ENCODE measurements around the gene EGR4. TPM values are rescaled to one million over a fixed set of nuclear protein-coding genes. Genes with fewer than 3 reads are reported as not detected.

EGR4 gene
- total RNA-seq, 1 experiment from 2014 or later = not detected

- no peak for DNase-seq
Measured at GRCh38 chr2:73285159-73285739, 8.1 kb downstream of the EGR4 start.

GRCh38 chr2:73284296-73285158 is 8.8 kb downstream of the EGR4 start, which contains the start of gene FBXO41:
FBXO41 (minus strand) TSS chr2:73284478; CDS start chr2:73269630, 14,848 bp downstream.
- Histone ChIP-seq H3K79me2 (ENCODE audit: low read length) (0 out of 2 replicates have a peak, but pooled peaks cover 10% of the 10 kb centered on the region), H3K4me3 (ENCODE audit: low read length) (peak within 1 kb of the TSS; percentile 83), H3K4me1 (ENCODE audit: insufficient read depth, low read length) (peaks cover 12% of the 10 kb centered on the region; the same call in 1 of the 2 replicates), H4K20me1 (ENCODE audit: low read length) (no peaks in the 10 kb centered on the region), H3K9me2 (replicated peaks; ENCODE audit: low read length) (no peaks in the 10 kb centered on the region), H3K27me3 (ENCODE audit: low read length) (0 out of 2 replicates have a peak, but pooled peaks cover 3% of the 10 kb centered on the region), H3K4me2 (ENCODE audit: low read length) (peak within 1 kb of the TSS; percentile 95), H3F3A (ENCODE audit: low read length, unreplicated experiment) (no peaks in the 10 kb centered on the region), H3K9ac (ENCODE audit: low read length) (peak within 1 kb of the TSS; percentile 65), H3K36me3 (ENCODE audit: low read depth, low read length) (no peaks in the 10 kb centered on the region), H3K9me3 (ENCODE audit: low read length) (no peaks in the 10 kb centered on the region), H3K27ac (ENCODE audit: low read length) (no peak within 1 kb of the TSS), H2AFZ (ENCODE audit: low read length) (peak within 1 kb of the TSS; percentile 87)
- ChIA-PET CTCF (no interaction called here), POLR2A (ENCODE audit: unreplicated experiment) (interaction anchor here (0.6 kb wide), 1 partner anchor 35 kb away, joined by 6 read pairs; no protein-coding TSS in a partner anchor)
- ATAC-seq = peak; percentile 72
- DNase-seq = peak; percentile 32
- no peak for TF ChIP-seq EZH2phosphoT487 (IDR thresholded peaks at IDR 0.05; ENCODE audit: borderline replicate concordance, low read length)
- TF ChIP-seq EZH2 (IDR thresholded peaks at IDR 0.05; ENCODE audit: low read length, unreplicated experiment) = no peak
- TF ChIP-seq CTCF (conservative IDR thresholded peaks at IDR 0.05; ENCODE audit: low read depth, low read length) = no peak
- intact Hi-C loops (cut with micrococcal nuclease) = no loop called here
- BruUV-seq (replicated peaks) = no TSS peak

More at GRCh38 chr2:73285159-73285739, 8.1 kb downstream of the EGR4 start:
- no TSS peak for BruUV-seq (replicated peaks)
- H3K9me2 ChIP-seq (replicated peaks; ENCODE audit: low read length) = no peaks in the 10 kb centered on the region
- CTCF ChIA-PET = no interaction called here
- 0 out of 2 replicates have a peak, but pooled peaks cover 10% of the 10 kb centered on the region for H3K79me2 ChIP-seq (ENCODE audit: low read length)
- no peak overlapping the region for H3K4me3 ChIP-seq (ENCODE audit: low read length)
- H3K4me1 ChIP-seq (ENCODE audit: insufficient read depth, low read length) = peaks cover 12% of the 10 kb centered on the region; the same call in 1 of the 2 replicates
- peak overlapping the region; percentile 95; the same call in 1 of the 2 replicates for H3K4me2 ChIP-seq (ENCODE audit: low read length)
- H3K27ac ChIP-seq (ENCODE audit: low read length) = no peak overlapping the region
- POLR2A ChIA-PET (ENCODE audit: unreplicated experiment) = interaction anchor here (0.6 kb wide), 1 partner anchor 17 kb away, joined by 3 read pairs; no protein-coding TSS in a partner anchor
- H4K20me1 ChIP-seq (ENCODE audit: low read length) = no peaks in the 10 kb centered on the region
- no peak overlapping the region for H3K9ac ChIP-seq (ENCODE audit: low read length)
- H3K36me3 ChIP-seq (ENCODE audit: low read depth, low read length) = no peaks in the 10 kb centered on the region
- no peaks in the 10 kb centered on the region for H3F3A ChIP-seq (ENCODE audit: low read length, unreplicated experiment)
- H3K27me3 ChIP-seq (ENCODE audit: low read length) = 0 out of 2 replicates have a peak, but pooled peaks cover 3% of the 10 kb centered on the region
- H2AFZ ChIP-seq (ENCODE audit: low read length) = no peak overlapping the region
- TF ChIP-seq EZH2phosphoT487 (IDR thresholded peaks at IDR 0.05; ENCODE audit: borderline replicate concordance, low read length) = no peak
- no peak for TF ChIP-seq EZH2 (IDR thresholded peaks at IDR 0.05; ENCODE audit: low read length, unreplicated experiment)
- TF ChIP-seq CTCF (conservative IDR thresholded peaks at IDR 0.05; ENCODE audit: low read depth, low read length) = no peak
- no peaks in the 10 kb centered on the region for H3K9me3 ChIP-seq (ENCODE audit: low read length)
- intact Hi-C loops (cut with micrococcal nuclease) = no loop called here
- no peak for ATAC-seq
